GM12878 (cell line): ENCODE results near the gene CBARP. TPM values are rescaled to one million over a fixed set of nuclear protein-coding genes. Genes with fewer than 3 reads are reported as not detected.

Source experiments
- ATAC-seq: fragments of 200-7000 bp; cut with Tn5 transposase; 3 replicates; pipeline ENCODE4 v1.9.1; 2020; ENCODE audit warnings: mild to moderate bottlenecking, moderate library complexity
- BruUV-seq: library from RNA; stranded (reverse); fragments of 400-500 nt; replicated peaks from 2 replicates; lab custom pipeline; 2021; lab: Mats Ljungman, UMichigan
- CTCF ChIA-PET: fragments of 300-600 bp; sonication (Branson Sonifier 250); formaldehyde crosslinking; extraction: SDS; loops from one replicate; lab custom pipeline; 2021; ENCODE audit warnings: inconsistent platforms; lab: Yijun Ruan, JAX
- POLR2A ChIA-PET: fragments of 350-600 bp; formaldehyde crosslinking; extraction: SDS; loops from one replicate; lab custom pipeline; 2021; ENCODE audit warnings: inconsistent platforms; lab: Charles Lee
- RAD21 ChIA-PET: fragments of 300-600 bp; sonication (Branson Sonifier 250); formaldehyde crosslinking; loops from one replicate; lab custom pipeline; 2023; ENCODE audit warnings: antibody characterized with exemption; ENCODE audit not compliant: unreplicated experiment; lab: Charles Lee
- SMC1A ChIA-PET: fragments of 300-600 bp; sonication (Branson Sonifier 250); formaldehyde crosslinking; loops from one replicate; lab custom pipeline; 2023; ENCODE audit not compliant: unreplicated experiment, uncharacterized antibody; lab: Charles Lee
- DNase-seq: peaks from one replicate; pipeline ENCODE4 v3.0.0-alpha.2; 2011; ENCODE audit warnings: low read depth, low spot score
- FAIRE-seq: peaks from 3 replicates; lab custom pipeline; 2011; peaks lifted over from hg19 to GRCh38; lab: Jason Lieb, UNC
- H2AFZ ChIP-seq: 2 replicates; pipeline ENCODE4 v1.6.0; 2011; ENCODE audit warnings: low read depth, low read length, control low read depth; ENCODE audit not compliant: control insufficient read depth
- H3K27ac ChIP-seq: 2 replicates; pipeline ENCODE4 v1.5.1; 2011; ENCODE audit warnings: control low read depth; ENCODE audit not compliant: control insufficient read depth, insufficient read depth
- H3K27me3 ChIP-seq, 2 experiments: replicated peaks in 1 of 2; 2 replicates each; pipeline versions ENCODE4 v1.6.0 to v1.6.1; 2011; ENCODE audit warnings: low read length in 1 of 2; ENCODE audit not compliant: control insufficient read depth in 2 of 2, insufficient read depth in 2 of 2
- H3K36me3 ChIP-seq, 2 experiments: 2 replicates each; pipeline ENCODE4 v1.5.1; 2011; ENCODE audit warnings: low read length in 1 of 2; ENCODE audit not compliant: control insufficient read depth in 2 of 2, insufficient read depth in 2 of 2
- H3K4me1 ChIP-seq: 2 replicates; pipeline ENCODE4 v1.6.1; 2011; ENCODE audit warnings: mild to moderate bottlenecking, low read length, moderate library complexity, mixed read lengths; ENCODE audit not compliant: control insufficient read depth, insufficient read depth
- H3K4me2 ChIP-seq: 2 replicates; pipeline ENCODE4 v1.6.0; 2011; ENCODE audit warnings: control low read depth; ENCODE audit not compliant: control insufficient read depth, insufficient read depth
- H3K4me3 ChIP-seq: fragments of 200-600 bp; sonication (generic); 2 replicates; pipeline ENCODE4 v1.5.1; 2016
- H3K79me2 ChIP-seq: 2 replicates; pipeline ENCODE4 v1.6.0; 2011; ENCODE audit warnings: low read length; ENCODE audit not compliant: control insufficient read depth, insufficient read depth
- H3K9ac ChIP-seq: 2 replicates; pipeline ENCODE4 v1.8.0; 2011; ENCODE audit warnings: low read length, control low read depth, mixed read lengths; ENCODE audit not compliant: control insufficient read depth, insufficient read depth
- H3K9me3 ChIP-seq: replicated peaks from 3 replicates; pipeline ENCODE4 v1.5.1; 2011; ENCODE audit warnings: mild to moderate bottlenecking, low read length; ENCODE audit not compliant: control insufficient read depth, insufficient read depth
- H4K20me1 ChIP-seq: 2 replicates; pipeline ENCODE4 v1.6.0; 2011; ENCODE audit not compliant: control insufficient read depth, insufficient read depth
- CHD1 ChIP-seq: IDR thresholded peaks from 2 replicates; pipeline ENCODE4 v1.6.1; 2012; ENCODE audit warnings: low read depth, low read length, improper control_type of control experiment
- CHD2 ChIP-seq: IDR thresholded peaks from 2 replicates; pipeline ENCODE4 v1.6.1; 2011; ENCODE audit warnings: low read depth, low read length, improper control_type of control experiment, borderline replicate concordance
- FOXK2 ChIP-seq: fragments of 450-650 bp; IDR thresholded peaks from 2 replicates; pipeline ENCODE4 v1.6.1; 2017; ENCODE audit warnings: mild to moderate bottlenecking, moderate library complexity
- HDGF ChIP-seq: fragments of 450-650 bp; IDR thresholded peaks from 2 replicates; pipeline ENCODE4 v1.6.1; 2016; ENCODE audit warnings: antibody characterized with exemption
- JUND ChIP-seq: IDR thresholded peaks from 2 replicates; pipeline ENCODE4 v1.6.1; 2012; ENCODE audit warnings: low read depth, mild to moderate bottlenecking, low read length, improper control_type of control experiment, moderate library complexity
- MEF2A ChIP-seq: IDR thresholded peaks from 2 replicates; pipeline ENCODE4 v1.6.1; 2011; ENCODE audit warnings: low read depth, mild to moderate bottlenecking, low read length, moderate library complexity; ENCODE audit not compliant: insufficient read depth
- NFIC ChIP-seq: IDR thresholded peaks from 2 replicates; pipeline ENCODE4 v1.6.1; 2012; ENCODE audit warnings: low read depth, mild to moderate bottlenecking, inconsistent platforms, low read length, moderate library complexity
- NR2C1 ChIP-seq: fragments of 450-650 bp; IDR thresholded peaks from 2 replicates; pipeline ENCODE4 v1.6.1; 2017; ENCODE audit warnings: antibody characterized with exemption, mild to moderate bottlenecking, moderate library complexity
- PKNOX1 ChIP-seq: fragments of 450-650 bp; IDR thresholded peaks from 2 replicates; pipeline ENCODE4 v1.6.1; 2016; ENCODE audit warnings: mild to moderate bottlenecking
- POLR2A ChIP-seq: IDR thresholded peaks from 2 replicates; pipeline ENCODE4 v1.6.1; 2011; ENCODE audit warnings: low read depth, mild to moderate bottlenecking, low read length
- RFX5 ChIP-seq: IDR thresholded peaks from 2 replicates; pipeline ENCODE4 v1.6.1; 2011; ENCODE audit warnings: low read depth, low read length, improper control_type of control experiment
- RUNX3 ChIP-seq: IDR thresholded peaks from 2 replicates; pipeline ENCODE4 v1.6.1; 2012; ENCODE audit warnings: low read length, inconsistent platforms
- SPI1 ChIP-seq: IDR thresholded peaks from 2 replicates; pipeline ENCODE4 v1.6.1; 2011; ENCODE audit warnings: low read depth, mild to moderate bottlenecking, low read length, moderate library complexity, borderline replicate concordance; ENCODE audit not compliant: insufficient read depth
- YBX1 ChIP-seq: fragments of 450-650 bp; IDR thresholded peaks from 2 replicates; pipeline ENCODE4 v1.6.1; 2016; ENCODE audit warnings: antibody characterized with exemption
- ZNF207 ChIP-seq: fragments of 450-650 bp; IDR thresholded peaks from 2 replicates; pipeline ENCODE4 v1.6.1; 2014; ENCODE audit warnings: antibody characterized with exemption, mild to moderate bottlenecking, borderline replicate concordance
- WGBS: methylation state at CpG from one replicate; pipeline ENCODE4 v1.1.6; 2016; ENCODE audit warnings: low lambda C conversion rate; ENCODE audit not compliant: insufficient replicate concordance, insufficient coverage; ENCODE audit errors: missing lambda C conversion rate; 5-methylcytosine and 5-hydroxymethylcytosine counted together
- in situ Hi-C: fragments of 300-500 bp; cut with MboI; formaldehyde crosslinking; loops from 9 replicates; pipeline ENCODE4 v1.14.3; 2018; ENCODE audit warnings: mixed read lengths
- intact Hi-C: fragments of 100-400 bp; cut with micrococcal nuclease; formaldehyde crosslinking; loops from one replicate; pipeline ENCODE4 v1.14.2; 2022; ENCODE audit not compliant: unreplicated experiment
- polyA plus RNA-seq, 11 experiments: library from polyadenylated mRNA; depleted of rRNA in 4 of 11; unstranded in 6 of 11; stranded (reverse) in 5 of 11; fragments of >200 nt; fragmentation: Nextera tagmentation in 4 of 11; fragmentation: Illumina TruSeq in 1 of 11; extraction: Ambion mirVana in 4 of 11; extraction: Trizol in 1 of 11; gene quantifications; 1 replicate in 1 of 11; 2 replicates in 10 of 11; pipeline versions ENCODE4 v1.2.1 to v1.2.3, GENCODE V29; 2011 to 2016; ENCODE audit warnings: inconsistent platforms in 2 of 11, missing spikeins in 2 of 11, low read depth in 1 of 11
- total RNA-seq, 4 experiments: library from RNA; depleted of rRNA in 3 of 4; stranded (reverse); fragments of >200 nt in 3 of 4; fragmentation: Illumina TruSeq in 1 of 4; extraction: Trizol in 1 of 4; gene quantifications; 2 replicates each; pipeline versions ENCODE4 v1.2.1 to v1.2.3, GENCODE V29; 2013 to 2021

The CBARP gene
- total and polyA plus RNA-seq, 10 of the 15 experiments (the other 5 are each of a cell fraction or from before 2014, with no cell fraction given): 0.04 to 0.59 (median 0.18) TPM; not detected in 3

GRCh38 chr19:1226227-1226518 is 11.6 kb downstream of the CBARP start:
- Histone ChIP-seq H2AFZ (no peak overlapping the region), H3K9me3 (no peaks in the 10 kb centered on the region), H3K9ac (no peak overlapping the region), H3K27me3 (no peaks in the 10 kb centered on the region), H3K4me1 (no peaks in the 10 kb centered on the region), H4K20me1 (no peaks in the 10 kb centered on the region), H3K36me3 (peaks cover 0 to 14% of the 10 kb centered on the region in 2 experiments; a peak in 2 of 4 replicates), H3K4me3 (no peak overlapping the region), H3K79me2 (no peaks in the 10 kb centered on the region), H3K27ac (no peak overlapping the region), H3K4me2 (no peak overlapping the region)
- ChIA-PET CTCF (interaction anchor here (0.6 to 1.7 kb wide), 2 partner anchors 113 to 225 kb away, joined by 4 to 7 read pairs; no protein-coding TSS in a partner anchor), POLR2A (no interaction called here), RAD21 (no interaction called here), SMC1A (no interaction called here)
- no TSS peak for BruUV-seq
- DNase-seq (no peak), FAIRE-seq (no peak), ATAC-seq (no peak)
- intact Hi-C loops: no loop called here
- 97% methylated on average over 8 of the region's 11 CpGs for WGBS
- in situ Hi-C loops: no loop called here
- TF ChIP-seq NR2C1: no peak
- no peak for TF ChIP-seq SPI1
- no peak; the same call in 1 of the 2 replicates for TF ChIP-seq POLR2A
- no peak for TF ChIP-seq FOXK2
- TF ChIP-seq PKNOX1: no peak
- no peak for TF ChIP-seq CHD1
- TF ChIP-seq HDGF: no peak
- no peak for TF ChIP-seq RUNX3
- no peak for TF ChIP-seq RFX5
- TF ChIP-seq NFIC: no peak
- TF ChIP-seq MEF2A: no peak
- TF ChIP-seq CHD2: no peak
- TF ChIP-seq ZNF207: no peak
- TF ChIP-seq JUND: no peak
- TF ChIP-seq YBX1: no peak
